HG03025 (cell line): Measurements from ENCODE around the gene MTIF2.
"Not testable (repeated sequence)": the region's sequence is repeated elsewhere in the genome, so short reads cannot be mapped to it uniquely, and the experiment has no call there.

ENCODE experiments used
- ATAC-seq: cut with Tn5 transposase; IDR thresholded peaks from one replicate; pipeline ENCODE4 v1.9.1; 2021; ENCODE audit warnings: mild to moderate bottlenecking, moderate library complexity; ENCODE audit not compliant: unreplicated experiment, low FRiP score

Gene MTIF2, protein sequence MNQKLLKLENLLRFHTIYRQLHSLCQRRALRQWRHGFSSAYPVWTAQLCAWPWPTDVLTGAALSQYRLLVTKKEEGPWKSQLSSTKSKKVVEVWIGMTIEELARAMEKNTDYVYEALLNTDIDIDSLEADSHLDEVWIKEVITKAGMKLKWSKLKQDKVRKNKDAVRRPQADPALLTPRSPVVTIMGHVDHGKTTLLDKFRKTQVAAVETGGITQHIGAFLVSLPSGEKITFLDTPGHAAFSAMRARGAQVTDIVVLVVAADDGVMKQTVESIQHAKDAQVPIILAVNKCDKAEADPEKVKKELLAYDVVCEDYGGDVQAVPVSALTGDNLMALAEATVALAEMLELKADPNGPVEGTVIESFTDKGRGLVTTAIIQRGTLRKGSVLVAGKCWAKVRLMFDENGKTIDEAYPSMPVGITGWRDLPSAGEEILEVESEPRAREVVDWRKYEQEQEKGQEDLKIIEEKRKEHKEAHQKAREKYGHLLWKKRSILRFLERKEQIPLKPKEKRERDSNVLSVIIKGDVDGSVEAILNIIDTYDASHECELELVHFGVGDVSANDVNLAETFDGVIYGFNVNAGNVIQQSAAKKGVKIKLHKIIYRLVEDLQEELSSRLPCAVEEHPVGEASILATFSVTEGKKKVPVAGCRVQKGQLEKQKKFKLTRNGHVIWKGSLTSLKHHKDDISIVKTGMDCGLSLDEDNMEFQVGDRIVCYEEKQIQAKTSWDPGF

DNA sequence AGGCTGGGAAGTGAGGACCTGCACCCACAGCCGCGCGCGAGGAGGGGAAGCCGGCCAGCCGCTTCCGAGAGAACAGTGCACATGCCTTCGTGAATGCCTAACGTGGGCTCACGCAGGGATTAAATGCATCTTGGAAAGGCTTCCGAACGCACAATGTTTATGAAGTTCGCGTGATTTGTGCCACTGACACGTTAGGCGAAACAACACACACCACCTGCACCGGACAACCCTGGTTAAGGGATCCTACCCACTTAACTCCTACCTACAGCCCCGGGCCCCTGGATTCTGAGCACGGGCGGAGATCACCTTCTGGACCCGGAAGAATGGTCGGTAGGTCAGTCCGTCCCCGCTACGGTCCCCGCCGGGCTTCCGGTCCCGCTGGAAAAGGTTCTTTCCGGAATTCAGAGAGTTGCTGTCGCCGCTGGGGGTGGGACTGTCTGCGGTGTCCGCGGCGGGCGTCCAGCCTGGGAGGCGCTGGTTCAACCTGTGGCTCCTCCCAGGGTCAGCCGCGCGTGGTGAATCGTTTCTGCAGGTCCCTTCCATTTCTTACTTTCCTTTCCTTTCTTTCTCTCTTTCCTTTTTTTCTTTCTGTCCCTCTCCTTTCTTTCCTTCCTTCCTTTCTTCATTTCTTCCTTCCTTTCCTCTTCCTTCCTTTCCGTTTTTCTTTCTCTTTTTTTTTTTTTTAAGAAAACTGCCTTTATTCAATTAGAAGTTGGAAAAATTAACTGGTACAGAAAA, at the start of gene MTIF2:
MTIF2 (minus strand) TSS at position 325 of the 738 bp plus-strand sequence. CDS start 5,373 bp downstream, outside the sequence.
- peak; percentile 98 for ATAC-seq

DNA sequence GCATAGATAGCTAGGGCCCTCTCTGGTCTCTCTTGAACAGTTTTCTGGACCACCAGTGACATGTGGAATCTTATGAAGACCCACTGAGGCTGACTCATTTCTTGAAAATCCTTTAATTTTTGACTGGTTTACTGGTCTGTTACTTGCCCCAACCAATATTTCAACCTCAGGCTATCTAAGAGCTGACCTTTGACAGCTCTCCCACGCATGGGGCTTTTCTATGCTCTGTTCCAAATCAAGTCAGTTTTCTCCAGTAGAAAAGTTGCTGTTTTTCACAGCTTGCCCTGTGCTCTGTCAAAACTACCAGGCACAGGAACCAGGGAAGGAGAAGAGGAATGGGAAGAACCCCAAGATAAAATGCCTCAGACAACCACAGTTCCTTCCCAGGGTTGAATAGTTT, 46.0 kb upstream of the MTIF2 start:
- ATAC-seq: no peak

DNA sequence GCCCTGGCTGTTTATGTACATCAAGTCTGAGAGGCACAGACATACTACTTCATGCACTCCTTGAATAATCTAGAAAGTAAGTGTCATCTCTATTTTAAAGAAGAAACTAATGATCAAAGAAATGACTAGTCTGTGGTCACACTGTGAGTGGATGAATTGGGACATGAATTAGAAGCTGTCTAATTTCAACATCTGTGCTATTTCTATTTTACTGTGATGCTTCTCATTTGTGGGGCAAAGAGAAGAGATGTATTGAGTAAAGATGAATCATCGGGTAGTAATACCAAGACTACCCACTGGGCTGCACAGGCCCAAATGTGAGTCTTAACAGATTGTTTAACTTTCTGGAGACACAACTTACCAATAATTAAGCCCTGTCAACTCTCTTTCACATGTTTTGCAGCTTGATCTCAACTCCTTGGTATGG, 42.4 kb upstream of the MTIF2 start:
- ATAC-seq: peak; percentile 88

DNA sequence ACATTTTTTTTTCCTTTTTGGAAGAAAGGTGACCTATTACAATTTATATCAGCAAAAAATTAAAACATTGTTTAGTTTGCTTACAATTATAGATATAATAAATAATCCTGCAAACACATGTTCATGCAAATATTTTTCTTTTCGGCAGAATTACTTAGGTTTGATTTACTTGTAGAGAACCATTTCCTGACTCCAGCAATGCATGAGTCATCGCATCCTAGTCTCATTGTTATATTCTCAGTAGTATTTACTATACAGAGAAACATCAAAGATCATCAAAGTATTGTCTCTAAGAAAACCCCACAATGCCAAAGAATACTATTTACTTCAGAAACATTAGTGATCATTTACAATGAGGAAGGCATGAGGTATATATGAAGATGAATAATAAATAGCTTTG, 40.4 kb upstream of the MTIF2 start:
- no peak for ATAC-seq

DNA sequence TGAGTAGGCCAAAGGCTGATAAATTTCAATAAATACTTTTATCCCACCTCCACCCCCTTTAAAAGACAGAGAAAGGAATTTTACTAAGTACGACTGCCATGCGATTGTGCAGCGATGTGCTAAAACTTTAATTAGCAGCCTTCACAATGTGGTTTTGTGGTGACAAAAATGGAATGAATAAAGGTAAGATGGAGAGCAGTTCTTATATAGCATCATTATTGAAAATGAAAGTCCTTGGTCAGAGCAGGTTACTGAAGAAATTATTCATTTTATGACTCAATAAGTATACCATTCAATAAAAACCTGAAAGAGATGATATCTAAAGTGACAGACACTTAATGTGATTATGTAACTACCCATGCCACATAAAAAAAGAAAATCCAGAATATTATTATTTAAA, 33.2 kb upstream of the MTIF2 start:
- ATAC-seq: no peak

DNA sequence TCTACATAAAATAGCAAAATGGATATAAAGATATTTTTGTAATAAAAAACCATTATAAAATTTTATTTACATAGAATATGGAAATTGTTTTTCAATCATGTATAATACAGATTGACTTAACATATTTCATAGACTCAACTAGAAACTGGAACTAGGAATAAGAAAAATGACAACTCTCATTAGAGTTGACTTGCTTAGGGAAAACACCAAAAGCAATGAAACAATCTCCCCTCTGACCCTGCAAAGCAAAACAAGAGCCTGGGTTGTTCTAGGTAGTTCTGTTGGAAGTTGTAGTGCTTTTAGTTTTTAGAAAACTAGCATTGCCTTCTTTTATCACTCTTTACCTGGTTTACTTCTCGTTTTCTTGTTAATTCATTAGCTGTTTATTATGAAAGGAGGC, 32.2 kb upstream of the MTIF2 start:
- ATAC-seq: no peak

DNA sequence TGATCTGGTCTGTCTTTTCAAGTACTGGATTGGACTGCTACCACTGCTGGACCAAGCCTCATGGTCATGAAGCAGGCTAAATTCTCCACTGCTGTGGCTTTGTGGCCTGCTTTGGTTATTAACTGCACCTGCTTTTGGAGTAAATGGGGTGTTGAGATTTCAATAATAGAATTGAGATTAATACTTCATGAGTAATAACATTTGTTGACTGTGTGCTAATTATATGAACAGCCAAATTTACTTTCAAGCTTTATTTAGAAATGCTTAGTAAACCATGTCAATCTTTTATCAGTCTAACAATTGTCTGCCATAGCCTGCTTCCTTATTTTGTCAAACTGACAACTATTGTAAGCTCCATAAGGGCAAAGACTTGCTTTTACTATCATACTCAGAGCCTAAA, 27.4 kb upstream of the MTIF2 start:
- ATAC-seq: no peak

DNA sequence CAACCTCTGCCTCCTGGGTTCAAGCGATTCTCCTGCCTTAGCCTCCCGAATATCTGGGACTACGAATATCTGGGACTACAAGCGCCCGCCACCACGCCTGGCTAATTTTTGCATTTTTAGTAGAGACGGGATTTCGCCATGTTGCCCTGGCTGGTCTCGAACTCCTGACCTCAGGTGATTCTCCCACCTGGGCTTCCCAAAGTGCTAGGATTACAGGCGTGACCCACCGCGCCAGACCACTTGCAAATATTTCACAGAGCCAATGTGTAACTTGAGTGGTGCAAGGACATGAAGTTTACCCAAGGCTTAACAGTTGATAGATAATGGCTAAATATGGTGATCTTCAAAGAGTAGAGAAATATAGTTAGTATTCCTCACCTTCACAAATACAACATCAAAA, 14.1 kb upstream of the MTIF2 start:
- ATAC-seq: no peak

DNA sequence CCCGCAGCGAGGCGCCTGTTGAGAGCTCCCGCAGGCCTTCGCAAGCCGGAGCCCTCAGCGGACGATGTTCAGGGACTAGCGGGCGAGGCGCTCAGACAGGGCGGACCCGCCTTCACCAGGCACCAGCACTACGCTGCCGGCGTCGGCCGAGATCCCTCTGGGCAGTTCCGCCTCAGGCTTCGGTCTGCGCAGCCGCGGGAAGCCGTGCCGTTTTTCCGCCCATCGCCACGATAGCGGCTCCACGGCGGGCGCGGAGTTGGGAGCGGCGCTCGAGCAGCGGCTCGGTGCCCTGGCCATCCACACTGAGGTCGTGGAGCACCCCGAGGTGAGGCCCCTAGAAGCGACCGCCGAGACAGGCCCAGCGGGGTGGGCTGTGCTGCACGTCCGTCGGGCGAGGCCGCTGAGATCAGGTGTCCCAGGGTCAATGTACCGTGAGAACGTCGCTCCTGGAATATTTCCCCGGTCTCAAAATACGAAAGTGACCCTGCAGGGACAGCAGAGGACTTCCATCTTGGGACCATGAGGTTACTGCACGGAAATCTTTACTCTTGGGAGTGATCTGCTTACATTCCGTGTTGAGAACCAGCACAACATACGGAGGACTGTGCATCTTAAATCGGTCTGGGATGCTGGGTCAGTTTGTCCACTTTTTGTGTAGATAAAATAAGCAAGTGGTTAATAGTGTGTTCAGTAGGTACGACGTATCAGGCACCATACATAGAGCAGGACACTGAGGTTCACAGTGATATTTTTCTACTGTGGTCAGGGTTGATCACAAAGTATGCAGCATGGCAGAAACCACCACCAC, 13.3 kb upstream of the MTIF2 start:
- peak; percentile 99 for ATAC-seq

DNA sequence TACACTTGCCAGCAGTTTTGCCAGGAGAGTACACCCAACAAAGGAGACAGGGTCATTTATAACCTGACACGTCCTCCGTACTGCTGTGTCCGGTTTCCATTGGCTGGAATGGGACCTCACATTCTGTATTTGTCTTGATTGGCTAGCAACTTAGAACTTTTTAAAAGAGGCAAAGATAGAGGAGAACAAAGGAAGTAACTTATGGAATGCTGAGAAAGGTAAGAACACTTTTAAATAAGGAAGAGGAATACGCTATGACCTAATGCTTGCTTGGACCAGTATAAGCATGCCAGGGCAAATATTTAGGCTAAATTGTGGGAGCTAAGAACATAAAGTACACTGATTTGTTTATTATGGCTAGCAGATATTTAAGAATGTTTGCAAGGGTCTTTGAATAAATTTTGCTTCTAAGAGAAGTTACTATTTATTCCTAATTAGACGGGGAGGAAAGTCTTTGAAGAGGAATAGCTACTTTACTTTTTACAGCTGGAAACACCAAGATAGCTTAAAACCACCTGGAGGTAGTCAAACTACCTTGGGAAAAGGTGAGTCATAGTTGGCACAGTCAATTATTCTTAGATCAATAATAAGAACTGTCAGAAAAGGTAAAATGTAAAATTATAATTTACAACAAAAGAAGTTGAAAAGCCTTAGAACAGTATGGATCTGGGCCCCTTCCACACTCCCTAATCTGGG, 12.0 kb upstream of the MTIF2 start:
- not testable (repeated sequence) for ATAC-seq

DNA sequence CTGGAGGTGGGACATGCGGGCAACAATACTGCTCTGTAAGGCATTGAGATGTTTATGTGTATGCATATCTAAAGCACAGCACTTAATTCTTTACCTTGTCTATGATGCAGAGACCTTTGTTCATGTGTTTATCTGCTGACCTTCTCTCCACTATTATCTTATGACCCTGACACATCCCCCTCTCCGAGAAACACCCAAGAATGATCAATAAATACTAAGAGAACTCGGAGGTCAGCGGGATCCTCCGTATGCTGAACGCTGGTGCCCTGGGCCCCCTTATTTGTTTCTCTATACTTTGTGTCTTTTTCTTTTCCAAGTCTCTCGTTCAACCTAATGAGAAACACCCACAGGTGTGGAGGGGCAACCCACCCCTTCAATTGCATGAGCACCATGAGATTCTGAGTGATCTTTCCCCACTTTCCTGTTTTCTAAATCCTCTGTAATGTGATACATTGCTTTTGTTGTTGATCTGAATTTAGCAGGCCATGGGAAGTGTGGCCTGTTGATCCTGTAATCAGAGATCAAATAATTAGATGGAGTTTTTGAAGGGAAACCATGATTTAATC, 10.9 kb upstream of the MTIF2 start:
- ATAC-seq: not testable (repeated sequence)

DNA sequence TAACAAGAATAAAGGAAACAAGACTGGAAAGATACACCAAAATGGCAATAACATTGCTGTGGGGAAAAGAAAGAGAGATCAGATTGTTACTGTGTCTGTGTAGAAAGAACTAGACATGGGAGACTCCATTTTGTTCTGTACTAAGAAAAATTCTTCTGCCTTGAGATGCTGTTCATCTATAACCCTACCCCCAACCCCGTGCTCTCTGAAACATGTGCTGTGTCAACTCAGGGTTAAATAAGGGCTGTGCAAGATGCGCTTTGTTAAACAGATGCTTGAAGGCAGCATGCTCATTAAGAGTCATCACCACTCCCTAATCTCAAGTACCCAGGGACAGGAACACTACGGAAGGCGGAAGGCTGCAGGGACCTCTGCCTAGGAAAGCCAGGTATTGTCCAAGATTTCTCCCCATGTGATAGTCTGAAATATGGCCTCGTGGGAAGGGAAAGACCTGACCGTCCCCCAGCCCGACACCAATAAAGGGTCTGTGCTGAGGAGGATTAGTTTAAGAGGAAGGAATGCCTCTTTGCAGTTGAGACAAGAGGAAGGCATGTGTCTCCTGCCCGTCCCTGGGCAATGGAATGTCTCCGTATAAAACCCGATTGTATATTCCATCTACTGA, 10.3 kb upstream of the MTIF2 start:
- ATAC-seq: not testable (repeated sequence)

DNA sequence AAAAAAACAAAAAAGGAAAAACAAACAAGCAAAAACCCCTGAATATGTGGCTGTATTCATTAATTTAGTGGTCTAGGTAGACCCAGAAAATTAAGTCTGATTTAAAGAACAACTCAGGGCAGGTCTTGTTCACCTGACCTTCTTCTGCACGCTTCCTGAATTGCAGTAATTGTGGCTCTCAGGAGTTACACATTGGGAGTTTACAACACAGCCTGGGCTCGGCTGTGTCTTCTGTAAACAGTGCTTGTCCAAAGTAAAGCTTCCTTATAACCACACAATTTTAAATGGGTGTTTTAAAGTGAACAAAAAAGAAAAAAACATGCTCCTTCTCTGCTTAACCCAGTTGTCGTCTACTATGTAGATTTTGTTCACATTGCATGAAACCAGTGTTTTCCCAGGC, 8.3 kb upstream of the MTIF2 start:
- no peak for ATAC-seq

DNA sequence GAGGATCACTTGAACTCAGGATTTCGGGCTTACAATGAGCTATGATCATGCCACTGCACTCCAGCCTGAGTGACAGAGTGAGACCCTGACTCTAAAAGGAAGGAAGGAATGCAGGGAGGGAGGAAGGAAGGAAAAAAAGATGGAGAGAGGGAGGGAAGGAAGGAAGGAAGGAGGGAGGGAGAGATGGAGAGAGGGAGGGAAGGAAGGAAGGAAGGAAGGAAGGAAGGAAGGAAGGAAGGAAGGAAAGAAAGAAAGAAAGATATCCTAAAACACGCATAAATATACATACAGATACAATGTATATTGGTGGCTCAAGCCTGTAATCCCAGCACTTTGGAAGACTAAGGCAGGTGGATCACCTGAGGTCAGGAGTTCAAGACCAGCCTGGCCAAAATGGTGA, 5.3 kb upstream of the MTIF2 start:
- ATAC-seq: not testable (repeated sequence)

DNA sequence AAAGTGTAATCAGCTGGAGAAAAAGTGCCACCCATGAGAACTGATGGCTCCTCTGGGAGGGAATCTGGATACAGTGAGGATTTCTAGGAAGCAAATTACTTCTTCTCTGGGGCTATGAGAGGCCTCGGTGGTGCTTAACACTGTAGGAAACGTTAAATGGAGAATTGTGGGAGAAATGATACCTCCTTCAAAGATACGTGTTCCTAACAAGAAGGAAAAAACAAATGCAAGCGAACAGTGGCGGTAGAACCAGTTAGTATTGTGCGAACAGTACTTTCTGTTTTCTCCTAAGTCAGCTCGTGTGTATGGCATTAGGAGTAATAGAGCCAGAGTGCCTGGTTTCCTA, 587 bp upstream of the MTIF2 start:
- ATAC-seq: no peak

DNA sequence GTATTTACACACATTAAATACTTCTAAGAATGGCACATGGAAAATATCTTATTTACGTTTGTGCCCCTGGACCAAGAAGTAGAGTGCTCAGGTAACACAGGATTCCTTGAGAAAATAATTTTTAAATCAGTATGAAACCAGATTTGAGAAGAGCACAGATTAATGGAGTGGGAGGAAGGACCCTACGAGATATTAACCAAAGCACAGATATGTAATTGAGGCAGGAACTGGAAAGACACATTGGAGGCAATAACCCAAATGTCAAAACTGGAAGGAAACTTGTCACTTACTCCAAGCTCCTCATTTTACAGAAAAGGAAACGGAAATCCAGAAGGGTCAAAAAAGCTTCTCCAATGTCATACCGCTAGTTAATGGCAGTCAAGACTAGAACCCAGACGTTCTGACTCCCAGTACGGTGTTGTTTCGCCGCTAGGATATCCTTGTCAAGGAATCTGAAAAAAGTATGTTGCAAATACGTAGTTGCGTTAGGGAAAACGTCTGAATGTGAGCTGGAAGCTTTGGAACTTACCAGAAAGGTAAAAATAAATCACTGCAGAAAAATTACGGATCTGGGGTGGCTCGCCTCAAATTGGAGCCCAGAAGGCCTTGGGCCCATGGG, 634 bp downstream of the MTIF2 start:
- ATAC-seq: no peak

DNA sequence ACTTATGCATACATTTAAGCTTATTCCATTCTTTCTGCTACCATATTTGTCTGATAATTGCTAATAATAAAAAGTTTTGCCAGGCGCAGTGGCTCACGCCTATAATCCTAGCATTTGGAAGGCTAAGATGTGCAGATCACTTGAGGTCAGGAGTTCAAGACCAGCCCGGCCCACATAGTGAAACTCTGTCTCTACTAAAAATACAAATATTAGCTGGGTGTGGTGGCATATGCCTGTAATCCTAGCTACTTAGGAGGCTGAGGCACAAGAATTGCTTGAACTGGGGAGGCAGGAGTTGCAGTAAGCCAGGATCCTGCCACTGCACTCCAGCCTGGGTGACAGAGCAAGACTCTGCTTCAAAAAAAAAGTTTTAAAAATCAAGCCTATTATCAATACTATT, 9.4 kb downstream of the MTIF2 start:
- not testable (repeated sequence) for ATAC-seq

DNA sequence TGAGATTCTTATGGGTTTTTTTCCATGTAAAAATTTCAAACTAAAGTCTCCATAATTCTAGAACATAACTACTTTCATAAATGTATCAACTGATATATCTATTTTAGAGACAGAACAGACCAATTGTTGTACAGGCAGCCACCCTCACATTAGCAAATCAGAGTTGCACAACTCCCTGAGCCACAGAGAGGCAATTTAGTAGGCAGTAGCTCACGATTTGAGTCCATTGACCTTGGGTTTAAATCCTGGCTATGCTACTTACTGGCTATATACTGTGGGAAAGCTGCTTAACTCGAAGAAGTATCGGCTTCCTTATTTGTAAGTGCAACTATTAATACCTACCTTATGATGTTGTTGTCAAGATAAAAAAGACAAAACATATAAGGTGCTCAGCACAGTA, 16.2 kb downstream of the MTIF2 start:
- no peak for ATAC-seq

DNA sequence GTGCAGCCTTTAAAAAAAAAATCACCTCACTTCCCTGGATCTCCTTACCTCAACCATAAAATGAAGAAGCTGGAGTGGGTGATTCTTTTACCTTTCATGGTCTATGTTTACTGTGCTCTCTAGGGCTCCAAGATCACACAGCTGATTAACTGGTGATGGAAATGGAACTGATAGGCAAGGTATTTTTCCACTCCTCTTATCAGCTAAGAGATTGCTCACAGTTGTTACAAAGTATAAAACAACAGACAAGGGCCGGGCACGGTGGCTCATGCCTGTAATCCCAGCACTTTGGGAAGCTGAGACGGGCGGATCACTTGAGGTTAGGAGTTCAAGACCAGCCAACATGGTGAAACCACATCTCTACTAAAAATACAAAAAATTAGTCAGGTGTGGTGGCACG, 22.0 kb downstream of the MTIF2 start:
- no peak for ATAC-seq
